Measurements from ENCODE around the gene LRRC51. TPM values are rescaled to one million over a fixed set of nuclear protein-coding genes. Genes with fewer than 3 reads are reported as not detected.

The LRRC51 gene, protein sequence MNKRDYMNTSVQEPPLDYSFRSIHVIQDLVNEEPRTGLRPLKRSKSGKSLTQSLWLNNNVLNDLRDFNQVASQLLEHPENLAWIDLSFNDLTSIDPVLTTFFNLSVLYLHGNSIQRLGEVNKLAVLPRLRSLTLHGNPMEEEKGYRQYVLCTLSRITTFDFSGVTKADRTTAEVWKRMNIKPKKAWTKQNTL
- 1.5 and 2.2 TPM in 2 replicates for total RNA-seq

DNA sequence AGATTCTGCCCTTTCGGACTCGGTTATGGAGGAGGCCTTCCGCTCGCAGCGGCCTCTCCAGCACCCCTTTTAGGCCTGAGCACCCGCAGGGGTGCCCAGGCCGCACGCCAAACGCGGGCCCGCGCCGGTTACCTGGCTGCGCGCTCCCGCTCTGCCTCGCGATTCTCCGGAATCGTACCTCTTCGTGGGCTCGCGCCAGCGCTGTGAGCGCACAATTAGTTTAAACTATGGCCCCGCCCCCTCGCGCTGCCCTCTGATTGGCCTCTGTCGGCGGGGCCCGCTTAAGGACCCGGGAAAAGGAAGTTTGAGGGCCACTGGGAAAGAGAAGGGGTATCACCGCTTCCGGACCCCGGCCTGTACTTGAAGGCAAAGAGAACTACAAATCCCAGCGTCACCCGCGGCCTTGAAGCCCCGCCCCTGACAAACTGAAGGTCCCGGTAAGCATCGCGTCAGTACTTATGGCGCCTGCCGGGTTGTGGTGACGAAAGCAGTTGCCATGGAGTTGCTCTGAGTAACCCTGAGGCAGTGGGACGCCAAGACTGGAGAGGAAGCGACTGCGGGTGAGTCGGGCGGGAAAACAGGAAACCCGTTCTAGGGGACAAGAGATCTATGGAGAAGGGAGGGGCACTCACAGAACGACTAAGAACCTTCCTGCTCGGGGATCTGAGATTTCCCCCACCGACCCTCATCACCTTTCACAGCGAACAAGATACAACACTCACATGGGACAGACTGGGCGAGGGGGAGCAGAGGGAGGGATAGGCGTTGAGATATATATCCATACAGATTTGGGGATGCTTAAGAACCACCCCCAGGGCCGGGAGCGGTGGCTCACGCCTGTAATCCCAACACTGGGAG lies at the start of gene LRRC51, which contains the start of gene NUMA1:
TSS of gene LRRC51 (plus strand) at position 525 of the 858 bp plus-strand sequence. CDS start 8,234 bp downstream, outside the sequence.
TSS of gene NUMA1 (minus strand) at position 217 of the 858 bp plus-strand sequence. CDS start 44,599 bp downstream, outside the sequence.

GRCh38 chr11:72102946-72103753 lies 22.5 kb downstream of the LRRC51 start, which contains the start of gene LAMTOR1:
Gene LAMTOR1 (minus strand): TSS chr11:72103297. CDS start chr11:72103224, 73 bp downstream.

GRCh38 chr11:72105888-72106287 lies 25.2 kb downstream of the LRRC51 start, which contains the start of gene TOMT:
Gene TOMT (plus strand): TSS chr11:72105924. CDS start chr11:72105952, 28 bp downstream.

GRCh38 chr11:72112143-72112977 lies 31.7 kb downstream of the LRRC51 start, which contains the start of gene ANAPC15:
Gene ANAPC15 (minus strand): TSS chr11:72112695. CDS start chr11:72111276, 1,419 bp downstream.

GRCh38 chr11:72135473-72135872 lies 54.8 kb downstream of the LRRC51 start, which contains the start of gene FOLR3:
Gene FOLR3 (plus strand): TSS chr11:72135725. CDS start chr11:72135953, 228 bp downstream.

Small RNAs within 50 kb of the gene (small RNA-seq; reads per million reads assigned to genes)
- gene MIR3165 (0.91 reads per million, percentile 15 among the genes with 10 or more reads in this experiment), gene RNU6-72P (not detected)

Other genes with a start within 250 kb of the LRRC51 start
- gene DEFB108B, start 247.7 kb upstream of the LRRC51 start, total RNA-seq, result not detected in 2 replicates
- not detected in 2 replicates for gene DEFB131B, start 202.4 kb upstream of the LRRC51 start, total RNA-seq
- 11.8 and 12.5 TPM in 2 replicates for gene XNDC1N, start 152.3 kb upstream of the LRRC51 start, total RNA-seq
- gene RNF121, start 151.8 kb upstream of the LRRC51 start, total RNA-seq, result 52.1 and 58.2 TPM in 2 replicates
- gene IL18BP, start 81.9 kb upstream of the LRRC51 start, total RNA-seq, result 9.4 and 13.5 TPM in 2 replicates
- gene NUMA1, start 308 bp upstream of the LRRC51 start, total RNA-seq, result 149 and 164 TPM in 2 replicates
- gene LAMTOR1, start 22.4 kb downstream of the LRRC51 start, total RNA-seq, result 88.6 and 90.2 TPM in 2 replicates
- gene TOMT, start 25.1 kb downstream of the LRRC51 start, total RNA-seq, result 0.22 TPM in 1 of 2 replicates, not detected in the other
- 34.2 and 35.5 TPM in 2 replicates for gene ANAPC15, start 31.8 kb downstream of the LRRC51 start, total RNA-seq
- not detected in 2 replicates for gene FOLR3, start 54.9 kb downstream of the LRRC51 start, total RNA-seq
- gene FOLR1, start 111.3 kb downstream of the LRRC51 start, total RNA-seq, result not detected in 2 replicates
- gene FOLR2, start 135.9 kb downstream of the LRRC51 start, total RNA-seq, result not detected in 2 replicates
- gene INPPL1, start 143.9 kb downstream of the LRRC51 start, total RNA-seq, result 52.5 and 62.6 TPM in 2 replicates
- not detected in 2 replicates for gene PHOX2A, start 163.3 kb downstream of the LRRC51 start, total RNA-seq